Measurements from ENCODE around the gene NEK1.

DNA sequence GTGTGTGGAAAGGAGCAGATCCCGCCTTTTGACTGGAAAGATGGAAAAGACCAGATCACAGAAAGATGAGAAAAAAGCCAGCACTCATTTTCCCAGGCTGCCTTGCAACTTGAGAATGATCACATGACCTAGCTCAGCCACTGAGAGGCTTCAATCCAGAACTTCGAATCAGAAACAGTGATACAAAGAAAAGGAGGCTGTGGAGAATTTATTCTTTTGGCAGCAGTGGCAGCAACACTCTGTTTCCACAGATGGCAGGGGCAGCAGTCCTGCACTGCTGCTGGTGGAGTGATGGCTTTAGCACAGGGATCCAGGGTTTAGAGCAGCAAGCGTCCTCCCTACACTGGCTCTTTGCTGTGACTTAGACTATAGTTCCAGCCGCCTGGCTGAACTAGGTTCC, 263.8 kb downstream of the NEK1 start:
- TF ChIP-seq FOSL1 (IDR thresholded peaks at IDR 0.05; ENCODE audit: insufficient read depth, low read depth, low read length) (no peak), ZNF274 (IDR thresholded peaks at IDR 0.05; ENCODE audit: borderline replicate concordance, extremely low read depth, low read length) (no peak), RNF2 (IDR thresholded peaks at IDR 0.05; ENCODE audit: borderline replicate concordance, low read depth, low read length, missing control alignments, poor library complexity, severe bottlenecking) (no peak), POLR2A (IDR thresholded peaks at IDR 0.05; ENCODE audit: control extremely low read depth in 1 of 2, low read depth in 2 of 2, low read length in 2 of 2) (no peak), CEBPB (IDR thresholded peaks at IDR 0.05; ENCODE audit: low read depth, low read length) (no peak), BRCA1 (IDR thresholded peaks at IDR 0.05; ENCODE audit: low read depth, low read length) (no peak)
- TF ChIP-seq, protein P1, sequence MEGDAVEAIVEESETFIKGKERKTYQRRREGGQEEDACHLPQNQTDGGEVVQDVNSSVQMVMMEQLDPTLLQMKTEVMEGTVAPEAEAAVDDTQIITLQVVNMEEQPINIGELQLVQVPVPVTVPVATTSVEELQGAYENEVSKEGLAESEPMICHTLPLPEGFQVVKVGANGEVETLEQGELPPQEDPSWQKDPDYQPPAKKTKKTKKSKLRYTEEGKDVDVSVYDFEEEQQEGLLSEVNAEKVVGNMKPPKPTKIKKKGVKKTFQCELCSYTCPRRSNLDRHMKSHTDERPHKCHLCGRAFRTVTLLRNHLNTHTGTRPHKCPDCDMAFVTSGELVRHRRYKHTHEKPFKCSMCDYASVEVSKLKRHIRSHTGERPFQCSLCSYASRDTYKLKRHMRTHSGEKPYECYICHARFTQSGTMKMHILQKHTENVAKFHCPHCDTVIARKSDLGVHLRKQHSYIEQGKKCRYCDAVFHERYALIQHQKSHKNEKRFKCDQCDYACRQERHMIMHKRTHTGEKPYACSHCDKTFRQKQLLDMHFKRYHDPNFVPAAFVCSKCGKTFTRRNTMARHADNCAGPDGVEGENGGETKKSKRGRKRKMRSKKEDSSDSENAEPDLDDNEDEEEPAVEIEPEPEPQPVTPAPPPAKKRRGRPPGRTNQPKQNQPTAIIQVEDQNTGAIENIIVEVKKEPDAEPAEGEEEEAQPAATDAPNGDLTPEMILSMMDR (IDR thresholded peaks at IDR 0.05; ENCODE audit: control extremely low read depth in 1 of 3, insufficient read depth in 1 of 3, low read depth in 1 of 3, low read length in 3 of 3) = no peak
